NB4 (cell line): ENCODE results near the gene NUDCD3.

Experiments
- MAX ChIP-seq: IDR thresholded peaks from 2 replicates; pipeline ENCODE4 v1.6.1; 2011; ENCODE audit warnings: low read depth, low read length
- TF ChIP-seq, protein P1 (sequence below): IDR thresholded peaks from one replicate; pipeline ENCODE4 v1.5.1; 2012; ENCODE audit warnings: low read depth, low read length

GRCh38 chr7:44338600-44338999, 151.9 kb downstream of the NUDCD3 start:
- no peak for TF ChIP-seq MAX
- TF ChIP-seq, protein P1, sequence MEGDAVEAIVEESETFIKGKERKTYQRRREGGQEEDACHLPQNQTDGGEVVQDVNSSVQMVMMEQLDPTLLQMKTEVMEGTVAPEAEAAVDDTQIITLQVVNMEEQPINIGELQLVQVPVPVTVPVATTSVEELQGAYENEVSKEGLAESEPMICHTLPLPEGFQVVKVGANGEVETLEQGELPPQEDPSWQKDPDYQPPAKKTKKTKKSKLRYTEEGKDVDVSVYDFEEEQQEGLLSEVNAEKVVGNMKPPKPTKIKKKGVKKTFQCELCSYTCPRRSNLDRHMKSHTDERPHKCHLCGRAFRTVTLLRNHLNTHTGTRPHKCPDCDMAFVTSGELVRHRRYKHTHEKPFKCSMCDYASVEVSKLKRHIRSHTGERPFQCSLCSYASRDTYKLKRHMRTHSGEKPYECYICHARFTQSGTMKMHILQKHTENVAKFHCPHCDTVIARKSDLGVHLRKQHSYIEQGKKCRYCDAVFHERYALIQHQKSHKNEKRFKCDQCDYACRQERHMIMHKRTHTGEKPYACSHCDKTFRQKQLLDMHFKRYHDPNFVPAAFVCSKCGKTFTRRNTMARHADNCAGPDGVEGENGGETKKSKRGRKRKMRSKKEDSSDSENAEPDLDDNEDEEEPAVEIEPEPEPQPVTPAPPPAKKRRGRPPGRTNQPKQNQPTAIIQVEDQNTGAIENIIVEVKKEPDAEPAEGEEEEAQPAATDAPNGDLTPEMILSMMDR = no peak
